GM12878 (cell line): ENCODE results near the gene ZBTB49. TPM values are rescaled to one million over a fixed set of nuclear protein-coding genes. Genes with fewer than 3 reads are reported as not detected.

Experiments
- ATAC-seq: fragments of 200-7000 bp; cut with Tn5 transposase; 3 replicates; pipeline ENCODE4 v1.9.1; 2020; ENCODE audit warnings: mild to moderate bottlenecking, moderate library complexity
- BruUV-seq: library from RNA; stranded (reverse); fragments of 400-500 nt; replicated peaks from 2 replicates; lab custom pipeline; 2021; lab: Mats Ljungman, UMichigan
- CTCF ChIA-PET: fragments of 300-600 bp; sonication (Branson Sonifier 250); formaldehyde crosslinking; extraction: SDS; loops from one replicate; lab custom pipeline; 2021; ENCODE audit warnings: inconsistent platforms; lab: Yijun Ruan, JAX
- POLR2A ChIA-PET: fragments of 350-600 bp; formaldehyde crosslinking; extraction: SDS; loops from one replicate; lab custom pipeline; 2021; ENCODE audit warnings: inconsistent platforms; lab: Charles Lee
- RAD21 ChIA-PET: fragments of 300-600 bp; sonication (Branson Sonifier 250); formaldehyde crosslinking; loops from one replicate; lab custom pipeline; 2023; ENCODE audit warnings: antibody characterized with exemption; ENCODE audit not compliant: unreplicated experiment; lab: Charles Lee
- SMC1A ChIA-PET: fragments of 300-600 bp; sonication (Branson Sonifier 250); formaldehyde crosslinking; loops from one replicate; lab custom pipeline; 2023; ENCODE audit not compliant: unreplicated experiment, uncharacterized antibody; lab: Charles Lee
- DNase-seq: peaks from one replicate; pipeline ENCODE4 v3.0.0-alpha.2; 2011; ENCODE audit warnings: low read depth, low spot score
- FAIRE-seq: peaks from 3 replicates; lab custom pipeline; 2011; peaks lifted over from hg19 to GRCh38; lab: Jason Lieb, UNC
- H2AFZ ChIP-seq: 2 replicates; pipeline ENCODE4 v1.6.0; 2011; ENCODE audit warnings: low read depth, low read length, control low read depth; ENCODE audit not compliant: control insufficient read depth
- H3K27ac ChIP-seq: 2 replicates; pipeline ENCODE4 v1.5.1; 2011; ENCODE audit warnings: control low read depth; ENCODE audit not compliant: control insufficient read depth, insufficient read depth
- H3K27me3 ChIP-seq, 2 experiments: replicated peaks in 1 of 2; 2 replicates each; pipeline versions ENCODE4 v1.6.0 to v1.6.1; 2011; ENCODE audit warnings: low read length in 1 of 2; ENCODE audit not compliant: control insufficient read depth in 2 of 2, insufficient read depth in 2 of 2
- H3K36me3 ChIP-seq, 2 experiments: 2 replicates each; pipeline ENCODE4 v1.5.1; 2011; ENCODE audit warnings: low read length in 1 of 2; ENCODE audit not compliant: control insufficient read depth in 2 of 2, insufficient read depth in 2 of 2
- H3K4me1 ChIP-seq: 2 replicates; pipeline ENCODE4 v1.6.1; 2011; ENCODE audit warnings: mild to moderate bottlenecking, low read length, moderate library complexity, mixed read lengths; ENCODE audit not compliant: control insufficient read depth, insufficient read depth
- H3K4me2 ChIP-seq: 2 replicates; pipeline ENCODE4 v1.6.0; 2011; ENCODE audit warnings: control low read depth; ENCODE audit not compliant: control insufficient read depth, insufficient read depth
- H3K4me3 ChIP-seq: fragments of 200-600 bp; sonication (generic); 2 replicates; pipeline ENCODE4 v1.5.1; 2016
- H3K79me2 ChIP-seq: 2 replicates; pipeline ENCODE4 v1.6.0; 2011; ENCODE audit warnings: low read length; ENCODE audit not compliant: control insufficient read depth, insufficient read depth
- H3K9ac ChIP-seq: 2 replicates; pipeline ENCODE4 v1.8.0; 2011; ENCODE audit warnings: low read length, control low read depth, mixed read lengths; ENCODE audit not compliant: control insufficient read depth, insufficient read depth
- H3K9me3 ChIP-seq: replicated peaks from 3 replicates; pipeline ENCODE4 v1.5.1; 2011; ENCODE audit warnings: mild to moderate bottlenecking, low read length; ENCODE audit not compliant: control insufficient read depth, insufficient read depth
- H4K20me1 ChIP-seq: 2 replicates; pipeline ENCODE4 v1.6.0; 2011; ENCODE audit not compliant: control insufficient read depth, insufficient read depth
- BCL11A ChIP-seq: IDR thresholded peaks from 2 replicates; pipeline ENCODE4 v1.6.1; 2011; ENCODE audit warnings: low read depth, low read length
- BMI1 ChIP-seq: fragments of 450-650 bp; IDR thresholded peaks from 2 replicates; pipeline ENCODE4 v1.6.1; 2016; ENCODE audit warnings: mild to moderate bottlenecking, moderate library complexity, borderline replicate concordance
- CREB1 ChIP-seq: IDR thresholded peaks from 2 replicates; pipeline ENCODE4 v1.6.1; 2012; ENCODE audit warnings: low read depth, mild to moderate bottlenecking, inconsistent platforms
- EZH2 ChIP-seq: IDR thresholded peaks from 2 replicates; pipeline ENCODE4 v1.6.1; 2012; ENCODE audit warnings: low read depth, mild to moderate bottlenecking, control low read depth, inconsistent platforms, low read length, borderline replicate concordance; ENCODE audit not compliant: control insufficient read depth
- HSF1 ChIP-seq: fragments of 150-350 bp; IDR thresholded peaks from 2 replicates; pipeline ENCODE4 v1.6.1; 2014; ENCODE audit warnings: mild to moderate bottlenecking, low read depth, low read length
- MLLT1 ChIP-seq: fragments of 450-650 bp; IDR thresholded peaks from 2 replicates; pipeline ENCODE4 v1.6.1; 2016; ENCODE audit warnings: mild to moderate bottlenecking
- MTA2 ChIP-seq: fragments of 450-650 bp; IDR thresholded peaks from 2 replicates; pipeline ENCODE4 v1.6.1; 2016; ENCODE audit warnings: low read depth, mild to moderate bottlenecking, moderate library complexity
- MYB ChIP-seq: fragments of 150-350 bp; IDR thresholded peaks from 2 replicates; pipeline ENCODE4 v1.6.1; 2014; ENCODE audit warnings: mild to moderate bottlenecking, low read depth, low read length, borderline replicate concordance
- NFIC ChIP-seq: IDR thresholded peaks from 2 replicates; pipeline ENCODE4 v1.6.1; 2012; ENCODE audit warnings: low read depth, mild to moderate bottlenecking, inconsistent platforms, low read length, moderate library complexity
- NFXL1 ChIP-seq: fragments of 450-650 bp; IDR thresholded peaks from 2 replicates; pipeline ENCODE4 v1.6.1; 2017; ENCODE audit warnings: antibody characterized with exemption, mild to moderate bottlenecking, borderline replicate concordance
- POLR2AphosphoS2 ChIP-seq: IDR thresholded peaks from 2 replicates; pipeline ENCODE4 v1.6.1; 2011; ENCODE audit warnings: low read depth, mild to moderate bottlenecking, low read length, improper control_type of control experiment, moderate library complexity
- RELB ChIP-seq: fragments of 450-650 bp; IDR thresholded peaks from 2 replicates; pipeline ENCODE4 v1.6.1; 2017; ENCODE audit warnings: low read depth, mild to moderate bottlenecking, moderate library complexity
- SP1 ChIP-seq: IDR thresholded peaks from one replicate; pipeline ENCODE4 v1.6.1; 2011; ENCODE audit warnings: low read depth, low read length
- ZBED1 ChIP-seq: IDR thresholded peaks from 2 replicates; pipeline ENCODE4 v1.6.1; 2016; ENCODE audit warnings: borderline replicate concordance
- ZNF217 ChIP-seq: fragments of 450-650 bp; IDR thresholded peaks from 2 replicates; pipeline ENCODE4 v1.6.1; 2017; ENCODE audit warnings: antibody characterized with exemption, mild to moderate bottlenecking
- WGBS: methylation state at CpG from one replicate; pipeline ENCODE4 v1.1.6; 2016; ENCODE audit warnings: low lambda C conversion rate; ENCODE audit not compliant: insufficient replicate concordance, insufficient coverage; ENCODE audit errors: missing lambda C conversion rate; 5-methylcytosine and 5-hydroxymethylcytosine counted together
- in situ Hi-C: fragments of 300-500 bp; cut with MboI; formaldehyde crosslinking; loops from 9 replicates; pipeline ENCODE4 v1.14.3; 2018; ENCODE audit warnings: mixed read lengths
- intact Hi-C: fragments of 100-400 bp; cut with micrococcal nuclease; formaldehyde crosslinking; loops from one replicate; pipeline ENCODE4 v1.14.2; 2022; ENCODE audit not compliant: unreplicated experiment
- polyA plus RNA-seq, 11 experiments: library from polyadenylated mRNA; depleted of rRNA in 4 of 11; unstranded in 6 of 11; stranded (reverse) in 5 of 11; fragments of >200 nt; fragmentation: Nextera tagmentation in 4 of 11; fragmentation: Illumina TruSeq in 1 of 11; extraction: Ambion mirVana in 4 of 11; extraction: Trizol in 1 of 11; gene quantifications; 1 replicate in 1 of 11; 2 replicates in 10 of 11; pipeline versions ENCODE4 v1.2.1 to v1.2.3, GENCODE V29; 2011 to 2016; ENCODE audit warnings: inconsistent platforms in 2 of 11, missing spikeins in 2 of 11, low read depth in 1 of 11
- total RNA-seq, 4 experiments: library from RNA; depleted of rRNA in 3 of 4; stranded (reverse); fragments of >200 nt in 3 of 4; fragmentation: Illumina TruSeq in 1 of 4; extraction: Trizol in 1 of 4; gene quantifications; 2 replicates each; pipeline versions ENCODE4 v1.2.1 to v1.2.3, GENCODE V29; 2013 to 2021

Gene ZBTB49
- total and polyA plus RNA-seq, 10 of the 15 experiments (the other 5 are each of a cell fraction or from before 2014, with no cell fraction given), result 0.37 to 4.8 (median 4.1) TPM

- no peak for TF ChIP-seq HSF1
- no peak for TF ChIP-seq POLR2AphosphoS2
- no peak for TF ChIP-seq ZBED1
- TF ChIP-seq EZH2, result no peak
- TF ChIP-seq ZNF217, result no peak
Measured at GRCh38 chr4:4293279-4293678, 3.2 kb downstream of the ZBTB49 start (continued).

- Histone ChIP-seq H2AFZ (no peak overlapping the region), H3K4me1 (peaks cover 1% of the 10 kb centered on the region; the same call in 1 of the 2 replicates), H3K4me3 (no peak overlapping the region), H3K27me3 (no peaks in the 10 kb centered on the region), H4K20me1 (no peaks in the 10 kb centered on the region), H3K9me3 (no peaks in the 10 kb centered on the region; the same call in 2 of the 3 replicates), H3K4me2 (no peak overlapping the region), H3K9ac (no peak overlapping the region), H3K36me3 (no peaks in the 10 kb centered on the region), H3K27ac (no peak overlapping the region), H3K79me2 (no peaks in the 10 kb centered on the region; the same call in none of the 2 replicates)
- in situ Hi-C loops (no loop called here), intact Hi-C loops (no loop called here)
- ChIA-PET CTCF (no interaction called here), SMC1A (no interaction called here), RAD21 (no interaction called here), POLR2A (interaction anchor here (0.6 kb wide), 1 partner anchor 8 kb away, joined by 5 read pairs; no protein-coding TSS in a partner anchor)
- no peak for DNase-seq
- WGBS, result 87% methylated on average over 5 of the region's 5 CpGs
- BruUV-seq, result no TSS peak
- FAIRE-seq, result no peak
- no peak for ATAC-seq
- TF ChIP-seq SP1, result no peak
- no peak for TF ChIP-seq BMI1
- no peak for TF ChIP-seq NFXL1
- TF ChIP-seq CREB1, result no peak
- no peak for TF ChIP-seq MYB
- TF ChIP-seq MTA2, result no peak
- no peak for TF ChIP-seq RELB
- TF ChIP-seq BCL11A, result no peak
- no peak for TF ChIP-seq NFIC
- TF ChIP-seq MLLT1, result no peak
Measured at GRCh38 chr4:4296283-4296846, 6.3 kb downstream of the ZBTB49 start.
